Hematopoietic multipotent progenitor cell treated with erythropoietin and hydrocortisone succinate and interleukin-3 and kit ligand, for 4 days (in vitro differentiated cells): ENCODE results near the gene SERF2.
"Not testable (repeated sequence)": the region's sequence is repeated elsewhere in the genome, so short reads cannot be mapped to it uniquely, and the experiment has no call there.

ENCODE experiments used
- DNase-seq: peaks from one replicate; pipeline ENCODE4 v3.0.0-alpha.2; 2015

SERF2 gene

DNA sequence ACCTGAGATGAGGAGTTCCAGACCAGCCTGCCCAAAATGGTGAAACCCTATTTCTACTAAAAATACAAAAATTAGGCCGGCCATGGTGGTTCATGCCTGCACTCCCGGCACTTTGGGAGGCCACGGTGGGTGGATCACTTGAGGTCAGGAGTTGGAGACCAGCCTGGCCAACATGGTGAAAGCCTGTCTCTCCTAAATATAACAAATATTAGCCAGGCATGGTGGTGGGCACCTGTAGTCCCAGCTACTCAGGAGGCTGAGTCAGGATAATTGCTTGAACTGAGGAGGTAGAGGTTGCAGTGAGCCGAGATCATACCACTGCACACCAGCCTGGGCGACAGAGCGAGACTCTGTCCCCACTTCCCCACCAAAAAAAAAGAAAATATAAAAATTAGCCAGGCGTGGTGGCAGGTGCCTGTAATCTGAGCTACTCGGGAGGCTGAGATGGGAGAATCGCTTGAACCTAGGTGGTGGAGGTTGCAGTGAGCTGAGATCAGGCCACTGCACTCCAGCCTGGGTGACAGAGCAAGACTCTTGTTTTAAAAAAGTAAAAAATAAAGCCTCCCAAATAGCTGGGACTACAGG, 38.7 kb downstream of the SERF2 start:
- not testable (repeated sequence) for DNase-seq

DNA sequence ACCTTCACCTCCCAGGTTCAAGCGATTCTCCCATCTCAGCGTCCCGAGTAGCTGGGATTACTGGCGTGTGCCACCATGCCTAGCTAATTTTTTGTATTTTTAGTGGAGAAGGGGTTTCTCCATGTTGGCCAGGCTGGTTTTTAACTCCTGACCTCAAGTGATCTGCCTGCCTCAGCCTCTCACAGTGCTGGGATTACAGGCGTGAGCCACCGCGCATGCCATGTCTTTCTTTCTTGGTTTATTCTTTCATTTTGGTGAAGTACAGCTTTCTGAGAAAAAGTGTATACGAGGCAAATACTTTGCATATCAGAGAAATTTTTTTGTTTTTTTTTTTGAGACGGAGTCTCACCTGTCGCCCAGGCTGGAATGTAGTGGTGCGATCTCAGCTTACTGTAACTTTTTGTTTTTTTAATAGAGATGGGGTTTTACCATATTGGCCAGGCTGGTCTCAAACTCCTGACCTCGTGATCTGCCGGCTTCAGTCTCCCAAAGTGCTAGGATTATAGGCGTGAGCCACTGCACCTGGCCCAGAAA, 39.5 kb downstream of the SERF2 start:
- not testable (repeated sequence) for DNase-seq

DNA sequence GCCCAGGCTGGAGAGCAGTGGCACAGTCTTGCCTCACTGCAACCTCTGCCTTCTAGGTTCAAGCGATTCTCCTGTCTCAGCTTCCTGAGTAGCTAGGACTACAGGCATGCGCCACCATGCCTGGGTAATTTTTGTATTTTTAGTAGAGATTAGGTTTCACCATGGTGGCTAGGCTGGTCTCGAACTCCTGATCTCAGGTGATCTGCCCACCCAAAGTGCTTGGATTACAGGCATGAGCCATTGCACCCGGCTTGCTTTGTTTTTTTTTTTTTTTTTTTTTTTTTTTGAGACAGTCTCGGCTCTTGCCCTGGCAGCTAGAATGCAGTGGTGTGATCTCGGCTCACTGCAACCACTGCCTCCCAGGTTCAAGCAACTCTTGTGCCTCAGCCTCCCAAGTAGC, 40.4 kb downstream of the SERF2 start:
- not testable (repeated sequence) for DNase-seq

DNA sequence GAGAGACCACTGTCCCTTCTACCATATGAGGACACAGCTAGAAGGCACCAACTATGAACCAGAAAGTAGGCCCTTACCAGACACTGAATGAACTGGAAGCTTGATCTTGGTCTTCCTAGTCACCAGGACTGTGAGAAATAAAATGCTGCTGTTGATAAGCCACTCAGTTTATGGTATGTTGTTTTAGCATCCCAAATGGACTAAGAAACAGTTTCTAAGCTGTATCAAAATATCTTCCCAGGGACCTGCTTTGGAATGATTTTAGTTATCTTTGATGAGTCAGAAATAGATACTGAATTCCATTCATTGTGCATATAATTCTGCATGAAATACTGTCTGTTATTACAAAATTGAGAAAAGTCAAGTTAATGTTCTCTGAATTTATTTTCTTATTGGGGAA, 53.3 kb downstream of the SERF2 start:
- no peak for DNase-seq
